IMR-90 (cell line): ENCODE measurements around the gene AIDA. TPM values are rescaled to one million over a fixed set of nuclear protein-coding genes. Genes with fewer than 3 reads are reported as not detected.

ENCODE experiments used
- ATAC-seq: fragments of 200-7000 bp; cut with Tn5 transposase; 2 replicates; pipeline ENCODE4 v1.9.1; 2020; ENCODE audit warnings: low read depth, mild to moderate bottlenecking, moderate library complexity
- BruUV-seq: library from RNA; stranded (reverse); fragments of 400-500 nt; replicated peaks from 2 replicates; lab custom pipeline; 2021; lab: Mats Ljungman, UMichigan
- CTCF ChIA-PET: fragments of 300-600 bp; formaldehyde crosslinking; extraction: SDS; loops from one replicate; lab custom pipeline; 2021; ENCODE audit warnings: antibody characterized with exemption; lab: Yijun Ruan, JAX
- POLR2A ChIA-PET: fragments of 300-600 bp; sonication (Branson Sonifier 250); formaldehyde crosslinking; loops from one replicate; lab custom pipeline; 2022; ENCODE audit warnings: antibody characterized with exemption; ENCODE audit not compliant: unreplicated experiment; lab: Charles Lee
- DNase-seq: peaks from one replicate; pipeline ENCODE4 v3.0.0; 2013
- H2AFZ ChIP-seq: replicated peaks from 2 replicates; pipeline ENCODE3; 2013; ENCODE audit warnings: low read length, mild to moderate bottlenecking; ENCODE audit not compliant: poor library complexity
- H2AK5ac ChIP-seq: 2 replicates; pipeline ENCODE4 v1.6.1; 2013; ENCODE audit warnings: low read depth, low read length, inconsistent platforms
- H2AK9ac ChIP-seq: replicated peaks from 2 replicates; pipeline ENCODE3; 2013; ENCODE audit warnings: mild to moderate bottlenecking, low read depth, low read length, moderate library complexity; ENCODE audit not compliant: poor library complexity
- H2BK120ac ChIP-seq: 2 replicates; pipeline ENCODE4 v1.6.1; 2013; ENCODE audit warnings: low read depth, low read length, inconsistent platforms
- H2BK15ac ChIP-seq: 3 replicates; pipeline ENCODE4 v1.6.1; 2013; ENCODE audit warnings: low read depth, low read length, inconsistent platforms
- H2BK20ac ChIP-seq: 2 replicates; pipeline ENCODE4 v1.6.1; 2013; ENCODE audit warnings: low read depth, mild to moderate bottlenecking, inconsistent platforms, low read length, moderate library complexity
- H2BK5ac ChIP-seq: 2 replicates; pipeline ENCODE4 v1.6.1; 2013; ENCODE audit warnings: mild to moderate bottlenecking, low read depth, low read length, inconsistent platforms; ENCODE audit not compliant: poor library complexity, severe bottlenecking
- H3K14ac ChIP-seq: replicated peaks from 2 replicates; pipeline ENCODE4 v1.6.1; 2013; ENCODE audit warnings: low read depth, low read length, inconsistent platforms
- H3K18ac ChIP-seq: 2 replicates; pipeline ENCODE4 v1.6.1; 2013; ENCODE audit warnings: low read depth, low read length, control low read depth
- H3K23ac ChIP-seq: 2 replicates; pipeline ENCODE4 v1.6.1; 2013; ENCODE audit warnings: low read depth, low read length, inconsistent platforms
- H3K27ac ChIP-seq: 2 replicates; pipeline ENCODE4 v1.5.1; 2013; ENCODE audit warnings: mild to moderate bottlenecking, control low read depth, low read length; ENCODE audit not compliant: insufficient read depth
- H3K27me3 ChIP-seq: 2 replicates; pipeline ENCODE4 v1.6.1; 2013; ENCODE audit warnings: low read length; ENCODE audit not compliant: control insufficient read depth, insufficient read depth
- H3K36me3 ChIP-seq: 2 replicates; pipeline ENCODE4 v1.6.1; 2013; ENCODE audit warnings: low read length, mixed read lengths; ENCODE audit not compliant: control insufficient read depth, insufficient read depth
- H3K4ac ChIP-seq: 2 replicates; pipeline ENCODE4 v1.6.1; 2013; ENCODE audit warnings: low read depth, low read length, inconsistent platforms
- H3K4me1 ChIP-seq: 2 replicates; pipeline ENCODE4 v1.6.1; 2013; ENCODE audit warnings: low read length, mixed read lengths; ENCODE audit not compliant: control insufficient read depth, insufficient read depth
- H3K4me2 ChIP-seq: 2 replicates; pipeline ENCODE4 v1.6.1; 2013; ENCODE audit warnings: low read depth, mild to moderate bottlenecking, control low read depth, low read length, moderate library complexity
- H3K4me3 ChIP-seq: 2 replicates; pipeline ENCODE4 v1.5.1; 2013; ENCODE audit warnings: low read depth, mild to moderate bottlenecking, control low read depth, low read length, moderate library complexity; ENCODE audit not compliant: insufficient read depth
- H3K56ac ChIP-seq: 2 replicates; pipeline ENCODE4 v1.6.1; 2013; ENCODE audit warnings: low read length, inconsistent platforms; ENCODE audit not compliant: insufficient read depth; ENCODE audit errors: extremely low read depth
- H3K79me1 ChIP-seq, 2 experiments: 2 replicates each; pipeline ENCODE4 v1.6.1; 2013; ENCODE audit warnings: low read length in 2 of 2, inconsistent platforms in 1 of 2, low read depth in 1 of 2
- H3K9ac ChIP-seq: 2 replicates; pipeline ENCODE4 v1.6.1; 2013; ENCODE audit warnings: low read depth, low read length, control low read depth
- H3K9me1 ChIP-seq: 2 replicates; pipeline ENCODE4 v1.6.1; 2013; ENCODE audit warnings: low read length, inconsistent platforms; ENCODE audit not compliant: insufficient read depth
- H3K9me3 ChIP-seq: 2 replicates; pipeline ENCODE4 v1.6.1; 2013; ENCODE audit warnings: low read length; ENCODE audit not compliant: control insufficient read depth, insufficient read depth
- H4K20me1 ChIP-seq: 2 replicates; pipeline ENCODE4 v1.6.1; 2013; ENCODE audit warnings: low read length, inconsistent platforms; ENCODE audit not compliant: insufficient read depth
- H4K5ac ChIP-seq: 2 replicates; pipeline ENCODE4 v1.6.1; 2013; ENCODE audit warnings: mild to moderate bottlenecking, low read depth, low read length, control low read depth
- H4K8ac ChIP-seq, 2 experiments: 2 replicates each; pipeline ENCODE4 v1.6.1; 2013; ENCODE audit warnings: low read depth in 2 of 2, low read length in 2 of 2, control low read depth in 1 of 2, inconsistent platforms in 1 of 2
- H4K91ac ChIP-seq: 2 replicates; pipeline ENCODE4 v1.6.1; 2013; ENCODE audit warnings: low read depth, low read length, inconsistent platforms; ENCODE audit not compliant: insufficient read depth
- BHLHE40 ChIP-seq: fragments of 150-350 bp; IDR thresholded peaks from 2 replicates; pipeline ENCODE4 v1.6.1; 2016; ENCODE audit warnings: mild to moderate bottlenecking, low read depth, low read length
- CEBPB ChIP-seq: IDR thresholded peaks from 2 replicates; pipeline ENCODE4 v1.6.1; 2012; ENCODE audit warnings: low read depth, low read length, improper control_type of control experiment
- CHD1 ChIP-seq: IDR thresholded peaks from 2 replicates; pipeline ENCODE4 v1.6.1; 2012; ENCODE audit warnings: low read depth, low read length, improper control_type of control experiment
- ELK1 ChIP-seq: fragments of 150-350 bp; IDR thresholded peaks from 2 replicates; pipeline ENCODE4 v1.6.1; 2016; ENCODE audit warnings: low read depth, mild to moderate bottlenecking, low read length, moderate library complexity, borderline replicate concordance
- FOS ChIP-seq: fragments of 150-350 bp; IDR thresholded peaks from 2 replicates; pipeline ENCODE4 v1.6.1; 2016; ENCODE audit warnings: low read depth, low read length
- RAD21 ChIP-seq: IDR thresholded peaks from 2 replicates; pipeline ENCODE4 v1.6.1; 2012; ENCODE audit warnings: low read length, improper control_type of control experiment
- RFX5 ChIP-seq: IDR thresholded peaks from 2 replicates; pipeline ENCODE4 v1.8.0; 2012; ENCODE audit warnings: low read depth, mild to moderate bottlenecking, low read length, moderate library complexity
- SMC3 ChIP-seq: fragments of 150-350 bp; IDR thresholded peaks from 2 replicates; pipeline ENCODE4 v1.6.1; 2016; ENCODE audit warnings: low read depth, mild to moderate bottlenecking, antibody characterized with exemption, low read length, moderate library complexity
- USF2 ChIP-seq: fragments of 150-350 bp; IDR thresholded peaks from 2 replicates; pipeline ENCODE4 v1.6.1; 2017; ENCODE audit warnings: mild to moderate bottlenecking, antibody characterized with exemption, low read length, low read depth
- WGBS, 2 experiments: methylation state at CpG; one replicate each; pipeline versions ENCODE4 v1.1.5 to v1.1.7; 2013; ENCODE audit warnings: missing lambda C conversion rate in 2 of 2; ENCODE audit not compliant: insufficient read length in 1 of 2; ENCODE audit errors: extremely low coverage in 2 of 2; 5-methylcytosine and 5-hydroxymethylcytosine counted together
- dilution Hi-C: fragments of 300-500 bp; cut with HindIII; formaldehyde crosslinking; loops from one replicate; pipeline ENCODE4 v1.14.3; 2018; ENCODE audit warnings: low sequenced_read_pairs; ENCODE audit not compliant: unreplicated experiment
- in situ Hi-C: fragments of 300-500 bp; cut with MboI; formaldehyde crosslinking; loops from 3 replicates; pipeline ENCODE4 v1.14.3; 2019; ENCODE audit warnings: low sequenced_read_pairs, inconsistent platforms, mixed read lengths
- intact Hi-C: fragments of 100-400 bp; cut with micrococcal nuclease; formaldehyde crosslinking; loops from 2 replicates; pipeline ENCODE4 v1.10.0; 2022
- polyA plus RNA-seq, 3 experiments: library from polyadenylated mRNA; depleted of rRNA; stranded (reverse); fragments of >200 nt; gene quantifications; 2 replicates each; pipeline ENCODE4 v1.2.3, GENCODE V29; 2012; ENCODE audit warnings: low replicate concordance in 1 of 3
- total RNA-seq: library from RNA; depleted of rRNA; stranded (reverse); fragments of >200 nt; gene quantifications from 2 replicates; pipeline ENCODE4 v1.2.3, GENCODE V29; 2012

AIDA gene
- total and polyA plus RNA-seq, 2 of the 4 experiments (the other 2 are of a cell fraction) = 47.9 to 48.6 TPM

GRCh38 chr1:222757646-222758268 lies 45.5 kb upstream of the AIDA start:
- H4K91ac ChIP-seq = no peak overlapping the region
- H2BK120ac ChIP-seq = no peak overlapping the region
- H3K27ac ChIP-seq = no peak overlapping the region
- ATAC-seq (no peak), DNase-seq (no peak)
- no peak overlapping the region for H3K18ac ChIP-seq
- dilution Hi-C loops (no loop called here), in situ Hi-C loops (no loop called here), intact Hi-C loops (no loop called here)
- H3K79me1 ChIP-seq = no peaks in the 10 kb centered on the region
- POLR2A ChIA-PET = no interaction called here
- TF ChIP-seq RAD21 (no peak), SMC3 (no peak), RFX5 (no peak), USF2 (no peak), BHLHE40 (no peak), FOS (no peak), CEBPB (no peak), CHD1 (no peak), ELK1 (no peak)
- no peak overlapping the region for H4K5ac ChIP-seq
- no peak overlapping the region for H2BK20ac ChIP-seq
- H3K4ac ChIP-seq = no peak overlapping the region
- peaks cover 2% of the 10 kb centered on the region; the same call in 1 of the 2 replicates for H3K27me3 ChIP-seq
- H3K9ac ChIP-seq = no peak overlapping the region
- no peak overlapping the region for H2BK5ac ChIP-seq
- no peak overlapping the region for H2BK15ac ChIP-seq
- no peak overlapping the region for H3K4me3 ChIP-seq
- BruUV-seq = no TSS peak
- no peaks in the 10 kb centered on the region for H3K36me3 ChIP-seq
- no peak overlapping the region for H4K8ac ChIP-seq
- no peak overlapping the region for H2AK9ac ChIP-seq
- no peak overlapping the region for H2AFZ ChIP-seq
- no peak overlapping the region for H3K4me2 ChIP-seq
- no peaks in the 10 kb centered on the region for H3K9me3 ChIP-seq
- H3K9me1 ChIP-seq = no peaks in the 10 kb centered on the region; the same call in 1 of the 2 replicates
- 33% methylated on average over 4 of the region's 10 CpGs; no CpG with 5 or more reads in 1 of the 2 experiments for WGBS, 2 experiments
- CTCF ChIA-PET = no interaction called here
- H3K14ac ChIP-seq = no peak overlapping the region
- no peak overlapping the region for H3K23ac ChIP-seq
- no peaks in the 10 kb centered on the region for H4K20me1 ChIP-seq
- no peaks in the 10 kb centered on the region for H3K4me1 ChIP-seq
- no peak overlapping the region for H3K56ac ChIP-seq
- H2AK5ac ChIP-seq = no peak overlapping the region
